Tibial nerve (tissue), 3 donors: Measurements from ENCODE around the gene AKAP12.

Experiments used
- POLR2A ChIP-seq, 2 donors: fragments of 450-650 bp; IDR thresholded peaks; one replicate each; pipeline ENCODE4 v1.6.1; 2017; ENCODE audit warnings: antibody characterized with exemption in 2 of 2, mild to moderate bottlenecking in 2 of 2, moderate library complexity in 2 of 2
- TF ChIP-seq, protein P1 (sequence below), 5 experiments: fragments of 200-600 bp in 3 of 5; fragments of 450-650 bp in 2 of 5; sonication (generic) in 3 of 5; IDR thresholded peaks; one replicate each; pipeline ENCODE4 v1.5.1; 2016 to 2019; ENCODE audit warnings: antibody characterized with exemption in 5 of 5, mild to moderate bottlenecking in 3 of 5, moderate library complexity in 2 of 5

DNA sequence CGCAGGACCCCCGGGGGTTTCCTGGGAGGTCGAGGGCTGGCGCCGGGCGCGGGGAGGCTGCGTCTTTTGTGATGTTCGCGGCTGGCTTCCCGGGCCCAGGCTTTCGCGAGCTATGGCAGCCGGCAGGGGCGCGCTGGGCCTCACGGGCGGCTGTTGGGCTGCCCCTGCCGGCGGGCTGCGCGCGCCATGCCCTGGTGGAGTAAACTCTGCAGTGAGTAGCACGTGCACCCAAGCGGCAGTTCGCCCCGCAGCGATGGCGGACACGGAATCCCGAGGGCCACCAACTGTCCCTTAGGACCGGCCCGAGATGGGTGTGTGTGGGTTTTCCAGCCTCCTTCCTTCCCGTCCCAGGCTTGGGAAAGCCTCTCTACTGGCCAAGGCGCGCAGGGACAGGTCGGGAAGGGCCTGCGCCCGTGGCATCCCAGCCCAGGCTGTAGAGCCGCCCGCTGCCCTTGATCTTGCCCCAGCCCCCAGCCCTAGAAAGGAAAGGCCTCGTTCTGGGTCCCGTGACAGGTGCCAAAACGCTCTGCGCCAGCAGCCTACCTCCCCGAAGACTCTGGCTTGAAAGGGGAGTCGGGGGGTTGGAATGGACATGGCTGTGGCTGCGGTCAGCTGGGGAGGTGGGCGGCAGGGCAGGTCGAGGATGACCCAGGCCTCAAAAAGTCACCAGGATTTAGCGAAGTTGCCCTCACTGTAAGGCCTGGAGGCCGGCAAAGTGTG lies 101.9 kb downstream of the AKAP12 start:
- TF ChIP-seq, protein P1, sequence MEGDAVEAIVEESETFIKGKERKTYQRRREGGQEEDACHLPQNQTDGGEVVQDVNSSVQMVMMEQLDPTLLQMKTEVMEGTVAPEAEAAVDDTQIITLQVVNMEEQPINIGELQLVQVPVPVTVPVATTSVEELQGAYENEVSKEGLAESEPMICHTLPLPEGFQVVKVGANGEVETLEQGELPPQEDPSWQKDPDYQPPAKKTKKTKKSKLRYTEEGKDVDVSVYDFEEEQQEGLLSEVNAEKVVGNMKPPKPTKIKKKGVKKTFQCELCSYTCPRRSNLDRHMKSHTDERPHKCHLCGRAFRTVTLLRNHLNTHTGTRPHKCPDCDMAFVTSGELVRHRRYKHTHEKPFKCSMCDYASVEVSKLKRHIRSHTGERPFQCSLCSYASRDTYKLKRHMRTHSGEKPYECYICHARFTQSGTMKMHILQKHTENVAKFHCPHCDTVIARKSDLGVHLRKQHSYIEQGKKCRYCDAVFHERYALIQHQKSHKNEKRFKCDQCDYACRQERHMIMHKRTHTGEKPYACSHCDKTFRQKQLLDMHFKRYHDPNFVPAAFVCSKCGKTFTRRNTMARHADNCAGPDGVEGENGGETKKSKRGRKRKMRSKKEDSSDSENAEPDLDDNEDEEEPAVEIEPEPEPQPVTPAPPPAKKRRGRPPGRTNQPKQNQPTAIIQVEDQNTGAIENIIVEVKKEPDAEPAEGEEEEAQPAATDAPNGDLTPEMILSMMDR (IDR thresholded peaks at IDR 0.05): no peak
- no peak for TF ChIP-seq POLR2A (IDR thresholded peaks at IDR 0.05)
